GM18870 (cell line): ENCODE measurements around the gene SPZ1.
"Not testable (repeated sequence)": the region's sequence is repeated elsewhere in the genome, so short reads cannot be mapped to it uniquely, and the experiment has no call there.

Source experiments
- ATAC-seq: cut with Tn5 transposase; IDR thresholded peaks from one replicate; pipeline ENCODE4 v1.9.1; 2021; ENCODE audit warnings: moderate library complexity; ENCODE audit not compliant: unreplicated experiment

SPZ1 gene

GRCh38 chr5:80337379-80337778 is 17.6 kb downstream of the SPZ1 start:
- no peak for ATAC-seq

GRCh38 chr5:80339116-80339515 is 19.3 kb downstream of the SPZ1 start:
- no peak for ATAC-seq

GRCh38 chr5:80341016-80341775 is 21.4 kb downstream of the SPZ1 start:
- ATAC-seq: no peak

- no peak for ATAC-seq
Observed at GRCh38 chr5:80343067-80343466, 23.3 kb downstream of the SPZ1 start.

- no peak for ATAC-seq
Observed at GRCh38 chr5:80346055-80346454, 26.3 kb downstream of the SPZ1 start.

GRCh38 chr5:80348171-80348570 is 28.4 kb downstream of the SPZ1 start:
- ATAC-seq: no peak

- ATAC-seq: not testable (repeated sequence)
Observed at GRCh38 chr5:80351019-80351418, 31.2 kb downstream of the SPZ1 start.

- no peak for ATAC-seq
Observed at GRCh38 chr5:80355686-80356085, 35.9 kb downstream of the SPZ1 start.

- no peak for ATAC-seq
Observed at GRCh38 chr5:80357671-80358070, 37.9 kb downstream of the SPZ1 start.

GRCh38 chr5:80360914-80361444 is 41.2 kb downstream of the SPZ1 start:
- no peak for ATAC-seq

GRCh38 chr5:80364892-80365291 is 45.1 kb downstream of the SPZ1 start:
- ATAC-seq: no peak

GRCh38 chr5:80368661-80369480 is 49.1 kb downstream of the SPZ1 start:
- no peak for ATAC-seq

GRCh38 chr5:80369521-80369920 is 49.7 kb downstream of the SPZ1 start:
- ATAC-seq: no peak

- no peak for ATAC-seq
Observed at GRCh38 chr5:80370390-80370789, 50.6 kb downstream of the SPZ1 start.
